HEK293 (cell line): ENCODE results near the gene SLC25A13.
"Not testable (repeated sequence)": the region's sequence is repeated elsewhere in the genome, so short reads cannot be mapped to it uniquely, and the experiment has no call there.

Source experiments
- BCL11B ChIP-seq: fragments of 450-650 bp; formaldehyde crosslinking; IDR thresholded peaks from 2 replicates; pipeline ENCODE4 v1.5.1; 2016; ENCODE audit warnings: low read depth, missing biosample characterization, missing genetic modification characterization
- CTCF ChIP-seq: fragments of 450-650 bp; formaldehyde crosslinking; IDR thresholded peaks from 2 replicates; pipeline ENCODE4 v1.5.1; 2016; ENCODE audit warnings: missing biosample characterization, missing genetic modification characterization
- TCF7L2 ChIP-seq: IDR thresholded peaks from 2 replicates; pipeline ENCODE4 v1.6.1; 2011; ENCODE audit warnings: low read depth, mild to moderate bottlenecking, inconsistent platforms, low read length, moderate library complexity, borderline replicate concordance
- ZNF274 ChIP-seq, 2 experiments: fragments of 200-500 bp in 1 of 2; fragments of 450-650 bp in 1 of 2; sonication (Bioruptor generic) in 1 of 2; formaldehyde crosslinking in 1 of 2; IDR thresholded peaks; 2 replicates each; pipeline versions ENCODE4 v1.5.1 to v1.6.1; 2014 to 2016; ENCODE audit warnings: borderline replicate concordance in 1 of 2, inconsistent platforms in 1 of 2, low read length in 1 of 2, missing biosample characterization in 1 of 2, missing genetic modification characterization in 1 of 2
- ZNF704 ChIP-seq: fragments of 450-650 bp; formaldehyde crosslinking; IDR thresholded peaks from 2 replicates; pipeline ENCODE4 v1.5.1; 2016; ENCODE audit warnings: missing biosample characterization, missing genetic modification characterization
- TF ChIP-seq, protein P1 (sequence below): fragments of 450-650 bp; formaldehyde crosslinking; IDR thresholded peaks from 2 replicates; pipeline ENCODE4 v1.5.1; 2016; ENCODE audit warnings: missing biosample characterization, missing genetic modification characterization

- TF ChIP-seq TCF7L2; CTCF (tag by site-specific recombination); ZNF704; BCL11B (tag by site-specific recombination); ZNF274 (IDR thresholded peaks at IDR 0.05; ENCODE audit: low read length); ZNF274 (tag by site-specific recombination; IDR thresholded peaks at IDR 0.05; ENCODE audit: borderline replicate concordance): not testable (repeated sequence)
- TF ChIP-seq, protein P1, sequence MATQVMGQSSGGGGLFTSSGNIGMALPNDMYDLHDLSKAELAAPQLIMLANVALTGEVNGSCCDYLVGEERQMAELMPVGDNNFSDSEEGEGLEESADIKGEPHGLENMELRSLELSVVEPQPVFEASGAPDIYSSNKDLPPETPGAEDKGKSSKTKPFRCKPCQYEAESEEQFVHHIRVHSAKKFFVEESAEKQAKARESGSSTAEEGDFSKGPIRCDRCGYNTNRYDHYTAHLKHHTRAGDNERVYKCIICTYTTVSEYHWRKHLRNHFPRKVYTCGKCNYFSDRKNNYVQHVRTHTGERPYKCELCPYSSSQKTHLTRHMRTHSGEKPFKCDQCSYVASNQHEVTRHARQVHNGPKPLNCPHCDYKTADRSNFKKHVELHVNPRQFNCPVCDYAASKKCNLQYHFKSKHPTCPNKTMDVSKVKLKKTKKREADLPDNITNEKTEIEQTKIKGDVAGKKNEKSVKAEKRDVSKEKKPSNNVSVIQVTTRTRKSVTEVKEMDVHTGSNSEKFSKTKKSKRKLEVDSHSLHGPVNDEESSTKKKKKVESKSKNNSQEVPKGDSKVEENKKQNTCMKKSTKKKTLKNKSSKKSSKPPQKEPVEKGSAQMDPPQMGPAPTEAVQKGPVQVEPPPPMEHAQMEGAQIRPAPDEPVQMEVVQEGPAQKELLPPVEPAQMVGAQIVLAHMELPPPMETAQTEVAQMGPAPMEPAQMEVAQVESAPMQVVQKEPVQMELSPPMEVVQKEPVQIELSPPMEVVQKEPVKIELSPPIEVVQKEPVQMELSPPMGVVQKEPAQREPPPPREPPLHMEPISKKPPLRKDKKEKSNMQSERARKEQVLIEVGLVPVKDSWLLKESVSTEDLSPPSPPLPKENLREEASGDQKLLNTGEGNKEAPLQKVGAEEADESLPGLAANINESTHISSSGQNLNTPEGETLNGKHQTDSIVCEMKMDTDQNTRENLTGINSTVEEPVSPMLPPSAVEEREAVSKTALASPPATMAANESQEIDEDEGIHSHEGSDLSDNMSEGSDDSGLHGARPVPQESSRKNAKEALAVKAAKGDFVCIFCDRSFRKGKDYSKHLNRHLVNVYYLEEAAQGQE (tag by site-specific recombination), result not testable (repeated sequence)
Observed at GRCh38 chr7:96154506-96154905, 167.4 kb downstream of the SLC25A13 start.
